DMS153 (cell line): ENCODE measurements around the gene SH3BGRL2.
"Not testable (repeated sequence)": the region's sequence is repeated elsewhere in the genome, so short reads cannot be mapped to it uniquely, and the experiment has no call there.

Source experiments
- DNase-seq: peaks from one replicate; lab custom pipeline; 2025; lab: John Stamatoyannopoulos, UW

Gene SH3BGRL2

GRCh38 chr6:79649016-79649415 is 17.9 kb downstream of the SH3BGRL2 start:
- no peak for DNase-seq

DNA sequence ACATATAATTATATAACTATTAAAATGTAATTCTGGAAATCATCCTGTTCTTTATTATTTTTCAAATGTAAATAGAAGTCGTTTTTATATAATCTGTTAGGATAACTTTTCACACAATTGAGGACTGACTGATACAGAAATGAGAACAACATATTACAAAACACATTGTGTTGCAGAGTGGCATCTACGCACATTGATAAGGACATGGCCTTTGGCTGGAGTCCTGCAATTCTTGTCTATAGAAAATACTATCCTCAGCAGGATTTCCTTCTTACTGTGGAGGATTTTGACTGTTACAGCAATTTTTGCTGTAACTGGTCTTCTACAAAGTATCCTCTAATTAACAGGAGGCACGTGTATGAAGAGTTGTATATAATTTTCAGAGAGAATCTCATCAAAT is 19.8 kb downstream of the SH3BGRL2 start:
- no peak for DNase-seq

DNA sequence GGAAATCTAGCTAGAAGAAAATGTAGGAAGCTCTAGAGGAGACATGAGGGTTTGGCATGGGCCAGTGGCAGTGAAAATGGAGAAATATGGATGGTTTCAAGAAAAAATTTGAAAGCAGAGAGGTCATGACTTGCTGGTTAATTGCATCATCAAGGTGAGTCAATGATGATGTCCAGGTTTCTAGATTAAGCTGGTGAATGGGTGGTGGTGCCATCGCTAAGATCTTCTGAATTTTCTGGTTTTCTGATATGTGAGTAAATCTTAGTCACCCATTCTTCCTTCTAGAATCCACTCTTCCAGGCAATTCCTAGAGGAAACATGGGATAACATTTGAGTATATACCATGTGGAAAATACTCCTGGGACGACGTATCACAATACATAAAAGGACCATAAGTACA is 25.0 kb downstream of the SH3BGRL2 start:
- DNase-seq: no peak

- no peak for DNase-seq
These were observed 26.1 kb downstream of the SH3BGRL2 start for GRCh38 chr6:79657238-79657637.

GRCh38 chr6:79663655-79664054 is 32.5 kb downstream of the SH3BGRL2 start:
- peak; percentile 88 for DNase-seq

DNA sequence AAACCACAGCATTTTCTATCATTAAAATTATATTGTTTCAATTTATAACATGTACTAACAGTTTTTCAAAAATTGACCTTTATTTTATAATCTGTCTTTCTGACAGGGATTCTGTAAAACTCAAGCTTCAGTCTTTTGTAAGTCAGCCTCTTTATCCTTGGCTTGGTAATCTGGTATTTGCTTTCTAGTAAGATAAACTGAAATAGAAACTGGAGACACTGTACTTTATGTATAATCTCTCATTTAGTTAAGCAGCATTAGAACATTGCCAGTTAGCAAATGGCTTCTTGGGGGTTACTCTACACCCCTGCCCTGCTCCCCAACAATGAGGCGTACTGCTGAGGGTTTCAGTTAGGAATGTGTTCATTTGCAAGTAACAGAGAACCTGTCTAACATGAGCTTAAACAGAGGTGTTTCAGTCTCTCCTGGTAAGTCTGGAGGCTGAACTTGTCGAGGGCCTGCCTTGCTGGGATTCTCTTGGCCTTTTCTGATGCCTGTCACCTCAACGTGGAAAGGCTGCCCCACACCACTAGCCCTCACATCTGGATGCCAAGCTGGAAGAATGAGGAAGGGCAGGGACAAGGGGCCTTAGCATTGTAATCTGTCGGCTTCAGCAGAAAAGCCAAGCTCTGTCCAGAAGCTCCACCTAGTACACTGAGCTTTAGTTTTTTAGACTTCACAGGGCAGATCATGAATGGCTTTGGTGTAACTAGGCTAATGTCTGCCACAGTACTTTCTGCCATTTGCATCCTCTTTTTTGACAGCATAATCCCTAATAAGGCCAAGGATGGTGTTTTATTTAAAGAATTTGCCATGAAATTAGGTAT is 34.8 kb downstream of the SH3BGRL2 start:
- DNase-seq: no peak

- DNase-seq: no peak
These were observed 35.5 kb downstream of the SH3BGRL2 start for GRCh38 chr6:79666634-79667033.

GRCh38 chr6:79668381-79668780 is 37.3 kb downstream of the SH3BGRL2 start:
- no peak for DNase-seq

DNA sequence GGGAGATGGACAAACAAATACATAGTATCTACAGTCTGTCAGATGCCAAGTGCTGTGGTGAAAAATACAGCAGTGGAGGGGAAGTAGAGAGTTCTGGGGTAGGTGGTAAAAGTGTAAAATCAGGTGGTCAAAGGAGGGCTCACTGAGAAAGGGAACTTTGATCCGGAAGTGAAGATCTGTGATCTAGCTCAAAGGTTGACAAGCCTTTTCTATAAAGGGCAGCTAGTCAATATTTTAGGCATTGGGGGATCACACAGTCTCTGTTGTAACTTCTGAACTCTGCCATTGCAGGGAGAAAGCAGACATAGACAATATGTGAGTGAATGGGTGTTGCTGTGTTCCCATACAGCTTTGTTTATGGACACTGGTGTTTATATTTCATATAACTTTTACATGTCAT is 38.6 kb downstream of the SH3BGRL2 start:
- DNase-seq: no peak

DNA sequence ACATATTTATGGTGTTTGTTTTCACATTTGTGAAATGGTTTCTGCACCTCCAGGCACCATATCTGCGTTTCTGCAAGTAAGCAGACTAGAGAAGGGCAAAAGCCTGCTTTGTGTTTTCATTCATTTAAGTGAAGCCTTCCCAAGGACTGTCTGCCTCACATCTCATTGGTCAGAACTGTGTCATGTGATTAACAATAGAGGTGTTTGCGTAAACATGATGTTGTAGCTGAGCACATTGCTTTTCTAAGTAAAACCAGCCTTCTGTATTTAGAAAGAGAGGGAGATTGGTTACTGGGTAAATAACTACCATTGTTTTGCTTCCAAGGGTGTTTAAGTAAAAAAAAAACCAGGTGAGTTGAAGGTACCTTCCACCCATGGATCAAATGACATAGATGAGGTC is 39.7 kb downstream of the SH3BGRL2 start:
- peak; percentile 98 for DNase-seq

- DNase-seq: peak; percentile 99
These were observed 40.6 kb downstream of the SH3BGRL2 start for GRCh38 chr6:79671600-79672266.

- DNase-seq: peak; percentile 28
These were observed 41.5 kb downstream of the SH3BGRL2 start for GRCh38 chr6:79672631-79673111.

GRCh38 chr6:79673947-79674346 is 42.8 kb downstream of the SH3BGRL2 start:
- DNase-seq: no peak

DNA sequence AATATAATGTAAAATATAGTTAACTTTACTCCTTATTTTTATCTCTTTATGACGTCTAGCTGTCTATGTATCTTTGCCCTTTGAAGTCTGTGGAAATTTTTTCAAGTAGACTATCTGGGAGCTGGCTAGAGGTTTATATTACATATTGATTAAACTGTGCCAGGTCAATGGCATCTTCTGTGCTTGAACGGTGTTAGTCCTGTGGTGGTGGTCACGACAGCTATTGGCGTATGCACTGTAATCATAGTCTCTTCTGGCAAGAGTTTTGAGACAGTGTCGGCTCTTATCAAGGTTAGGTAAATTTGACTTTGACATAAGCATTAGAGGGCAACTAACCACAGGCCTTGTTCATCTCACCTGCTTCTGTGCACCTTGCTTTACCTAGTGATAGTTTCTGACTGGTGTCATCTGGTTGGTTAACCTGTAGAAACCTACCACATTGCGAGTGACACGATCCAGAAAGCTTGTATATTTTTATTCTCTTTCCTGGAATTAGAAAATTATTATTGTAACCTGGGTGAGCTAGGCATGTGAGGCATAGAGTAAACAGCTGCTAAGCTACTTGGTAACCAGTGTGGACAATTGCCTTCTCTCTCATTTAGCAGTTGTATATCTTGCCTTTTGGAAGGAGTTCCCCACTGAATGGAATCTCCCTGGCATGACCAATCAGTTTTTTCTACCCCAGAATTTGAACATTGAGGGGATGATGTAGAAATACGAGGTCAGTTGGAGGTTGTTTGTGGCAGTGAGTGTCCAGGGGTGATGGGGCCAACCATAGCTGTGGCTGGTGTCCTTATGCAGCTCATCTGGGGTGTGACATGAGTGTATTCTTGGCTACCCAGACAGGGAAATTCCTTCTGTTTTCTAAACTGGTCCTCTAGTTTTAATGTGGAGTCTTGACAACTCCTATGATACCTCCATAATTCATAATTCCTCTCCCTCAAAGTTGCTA is 45.9 kb downstream of the SH3BGRL2 start:
- no peak for DNase-seq

- DNase-seq: not testable (repeated sequence)
These were observed 51.6 kb downstream of the SH3BGRL2 start for GRCh38 chr6:79682682-79683081.

- no peak for DNase-seq
These were observed 53.7 kb downstream of the SH3BGRL2 start for GRCh38 chr6:79684876-79685275.

GRCh38 chr6:79686707-79687309 is 55.7 kb downstream of the SH3BGRL2 start:
- DNase-seq: no peak

- DNase-seq: peak; percentile 56
These were observed 56.6 kb downstream of the SH3BGRL2 start for GRCh38 chr6:79687759-79688158.

DNA sequence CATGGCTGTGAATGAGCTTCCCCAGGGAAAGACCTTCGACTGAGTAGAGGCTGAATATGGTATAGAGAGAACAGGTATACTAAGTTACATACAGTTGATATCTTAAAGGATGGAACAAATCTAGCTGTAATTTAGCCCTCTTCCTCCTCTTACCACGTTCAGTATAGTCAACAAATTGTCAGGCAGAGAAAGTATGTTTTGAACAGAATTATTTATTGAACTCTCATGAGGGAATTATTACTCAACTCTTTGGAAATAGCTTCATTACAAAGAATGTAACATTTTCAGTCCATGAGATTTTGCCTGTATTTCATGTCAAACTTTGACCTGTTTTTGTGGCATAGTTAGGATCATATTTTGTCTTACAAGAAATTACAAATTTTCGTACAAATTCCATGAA is 63.0 kb downstream of the SH3BGRL2 start:
- no peak for DNase-seq

- no peak for DNase-seq
These were observed 63.7 kb downstream of the SH3BGRL2 start for GRCh38 chr6:79694623-79695343.

GRCh38 chr6:79697430-79697829 is 66.3 kb downstream of the SH3BGRL2 start:
- no peak for DNase-seq
